ENCODE results near the gene KLF13. TPM values are rescaled to one million over a fixed set of nuclear protein-coding genes. Genes with fewer than 3 reads are reported as not detected.

KLF13 gene
- total RNA-seq, 1 experiment from 2014 or later = 43.1 TPM

DNA sequence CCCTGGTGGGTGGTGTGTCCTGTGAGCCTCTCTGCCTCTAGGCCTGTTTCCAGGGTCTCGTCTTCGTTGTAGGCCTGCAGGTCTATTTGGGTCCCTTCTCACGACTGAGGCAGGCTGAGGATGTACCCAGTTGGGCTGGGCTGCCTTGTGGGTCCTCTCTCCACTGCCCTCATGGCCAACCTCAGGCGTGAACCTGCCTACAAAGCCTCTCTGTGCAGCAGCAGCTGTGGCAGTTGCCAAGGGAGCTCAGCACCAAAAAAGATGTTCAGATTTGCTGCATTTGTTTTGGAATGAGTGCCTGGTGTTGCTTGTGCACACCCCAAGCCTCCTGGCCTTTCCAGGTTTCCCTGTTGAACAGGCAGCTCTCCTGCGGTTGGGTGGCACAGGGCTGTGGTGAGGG lies 13.4 kb downstream of the KLF13 start:
- in situ Hi-C loops (cut with HindIII; ENCODE audit: low pct_unique_long_range_greater_than_20kb, low sequenced_read_pairs) = no loop called here
- no peak for DNase-seq (ENCODE audit: low read depth)

GRCh38 chr15:31340592-31340991 lies 14.0 kb downstream of the KLF13 start:
- DNase-seq (ENCODE audit: low read depth) = no peak
- in situ Hi-C loops (cut with HindIII; ENCODE audit: low pct_unique_long_range_greater_than_20kb, low sequenced_read_pairs) = no loop called here

- in situ Hi-C loops (cut with HindIII; ENCODE audit: low pct_unique_long_range_greater_than_20kb, low sequenced_read_pairs) = no loop called here
- DNase-seq (ENCODE audit: low read depth) = no peak
Measured at GRCh38 chr15:31341071-31341470, 14.4 kb downstream of the KLF13 start.

DNA sequence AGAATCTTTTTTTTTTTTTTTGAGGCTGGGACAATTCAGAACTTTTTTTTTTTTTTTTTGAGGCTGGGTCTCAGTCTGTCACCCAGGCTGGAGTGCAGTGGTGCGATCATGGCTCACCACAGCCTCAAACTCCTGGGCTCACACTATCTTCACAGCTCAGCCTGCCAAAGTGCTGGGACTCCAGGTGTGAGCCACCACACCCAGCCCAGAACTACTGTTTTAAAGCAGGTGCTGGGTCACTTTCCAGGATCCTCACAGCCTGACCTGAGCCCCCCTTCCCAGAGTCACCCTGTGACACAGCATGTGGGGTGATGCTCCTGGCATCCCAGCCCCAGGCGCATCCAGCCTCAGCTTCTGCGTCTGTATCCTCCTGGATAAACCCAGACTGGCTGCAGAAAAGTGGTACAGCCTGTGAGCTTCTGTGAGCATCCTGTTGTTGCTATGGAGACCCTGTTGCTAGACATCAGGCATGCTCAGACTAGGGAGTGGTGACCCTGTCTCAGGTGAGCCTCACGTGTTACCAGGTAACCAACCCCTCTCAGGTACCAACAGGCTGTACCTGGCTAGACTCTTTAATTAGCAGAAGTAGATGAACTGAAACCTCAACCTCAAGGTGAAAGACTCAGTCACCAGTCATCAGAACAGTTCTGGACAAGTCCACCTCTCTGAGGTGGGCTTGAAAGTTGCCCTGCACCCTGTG lies 15.0 kb downstream of the KLF13 start:
- DNase-seq (ENCODE audit: low read depth) = no peak
- in situ Hi-C loops (cut with HindIII; ENCODE audit: low pct_unique_long_range_greater_than_20kb, low sequenced_read_pairs) = no loop called here

DNA sequence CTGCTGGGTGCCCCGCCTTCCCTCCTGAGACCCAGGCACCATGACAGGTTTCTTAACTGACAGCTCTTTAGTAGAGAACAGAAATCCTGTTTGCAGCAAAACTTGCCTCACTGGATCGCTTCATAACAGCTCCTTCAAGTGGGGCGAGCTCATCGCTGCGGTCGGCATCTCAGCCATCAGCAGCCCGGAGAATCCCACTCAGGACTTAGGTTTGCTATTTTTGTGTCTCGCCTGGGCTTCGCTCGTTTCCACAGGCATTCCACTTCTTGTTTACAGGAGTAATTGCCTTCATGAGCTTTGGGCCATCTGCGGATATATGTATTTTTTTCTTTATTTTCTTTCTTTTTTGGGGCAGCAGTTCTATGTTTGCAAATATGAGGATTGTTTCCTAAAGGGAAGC lies 15.7 kb downstream of the KLF13 start:
- in situ Hi-C loops (cut with HindIII; ENCODE audit: low pct_unique_long_range_greater_than_20kb, low sequenced_read_pairs) = no loop called here
- no peak for DNase-seq (ENCODE audit: low read depth)

- no peak for DNase-seq (ENCODE audit: low read depth)
- in situ Hi-C loops (cut with HindIII; ENCODE audit: low pct_unique_long_range_greater_than_20kb, low sequenced_read_pairs) = no loop called here
Measured at GRCh38 chr15:31342781-31343626, 16.4 kb downstream of the KLF13 start.

GRCh38 chr15:31343831-31344230 lies 17.2 kb downstream of the KLF13 start:
- DNase-seq (ENCODE audit: low read depth) = no peak
- in situ Hi-C loops (cut with HindIII; ENCODE audit: low pct_unique_long_range_greater_than_20kb, low sequenced_read_pairs) = no loop called here

GRCh38 chr15:31344266-31344665 lies 17.6 kb downstream of the KLF13 start:
- no peak for DNase-seq (ENCODE audit: low read depth)
- in situ Hi-C loops (cut with HindIII; ENCODE audit: low pct_unique_long_range_greater_than_20kb, low sequenced_read_pairs) = no loop called here

DNA sequence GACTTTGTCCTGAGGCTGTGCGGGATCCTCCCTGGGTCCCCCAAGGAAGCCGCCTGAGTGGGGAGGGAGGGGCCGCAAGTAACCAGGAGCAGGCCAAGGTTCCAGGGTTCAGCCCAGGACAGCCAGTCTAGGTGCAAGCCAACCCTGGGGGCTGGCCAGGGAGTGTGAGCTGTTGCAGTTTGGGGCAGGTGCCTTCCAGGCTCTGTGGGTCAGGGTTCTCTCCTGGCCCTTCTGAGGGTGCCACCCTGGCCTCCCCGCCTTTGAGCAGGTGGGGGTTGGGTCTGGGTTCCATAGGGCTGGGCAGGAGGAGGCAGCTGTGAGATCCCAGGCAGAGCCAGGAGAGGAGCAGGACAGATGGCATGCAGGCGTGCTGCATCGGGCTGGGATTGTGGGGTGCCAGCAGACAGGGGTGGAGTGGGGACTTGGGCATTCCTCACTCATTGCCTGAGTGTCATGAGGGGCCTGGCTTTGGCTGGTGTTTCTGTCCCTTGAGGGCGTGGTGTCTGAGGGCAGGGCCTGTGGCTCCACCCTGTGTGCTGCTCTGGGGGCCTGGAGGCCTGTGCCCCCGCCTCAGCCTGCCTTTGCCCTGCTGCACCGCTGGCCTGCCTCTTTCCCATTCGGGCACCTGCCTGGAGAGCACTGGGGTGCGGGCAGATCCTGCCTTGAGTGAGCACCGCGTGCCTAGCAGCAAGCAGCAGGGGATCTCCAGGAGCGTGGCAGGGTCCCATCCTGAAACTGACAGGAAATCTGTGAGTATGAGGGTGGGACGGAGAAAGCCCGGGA lies 18.4 kb downstream of the KLF13 start:
- no peak for DNase-seq (ENCODE audit: low read depth)
- in situ Hi-C loops (cut with HindIII; ENCODE audit: low pct_unique_long_range_greater_than_20kb, low sequenced_read_pairs) = no loop called here

DNA sequence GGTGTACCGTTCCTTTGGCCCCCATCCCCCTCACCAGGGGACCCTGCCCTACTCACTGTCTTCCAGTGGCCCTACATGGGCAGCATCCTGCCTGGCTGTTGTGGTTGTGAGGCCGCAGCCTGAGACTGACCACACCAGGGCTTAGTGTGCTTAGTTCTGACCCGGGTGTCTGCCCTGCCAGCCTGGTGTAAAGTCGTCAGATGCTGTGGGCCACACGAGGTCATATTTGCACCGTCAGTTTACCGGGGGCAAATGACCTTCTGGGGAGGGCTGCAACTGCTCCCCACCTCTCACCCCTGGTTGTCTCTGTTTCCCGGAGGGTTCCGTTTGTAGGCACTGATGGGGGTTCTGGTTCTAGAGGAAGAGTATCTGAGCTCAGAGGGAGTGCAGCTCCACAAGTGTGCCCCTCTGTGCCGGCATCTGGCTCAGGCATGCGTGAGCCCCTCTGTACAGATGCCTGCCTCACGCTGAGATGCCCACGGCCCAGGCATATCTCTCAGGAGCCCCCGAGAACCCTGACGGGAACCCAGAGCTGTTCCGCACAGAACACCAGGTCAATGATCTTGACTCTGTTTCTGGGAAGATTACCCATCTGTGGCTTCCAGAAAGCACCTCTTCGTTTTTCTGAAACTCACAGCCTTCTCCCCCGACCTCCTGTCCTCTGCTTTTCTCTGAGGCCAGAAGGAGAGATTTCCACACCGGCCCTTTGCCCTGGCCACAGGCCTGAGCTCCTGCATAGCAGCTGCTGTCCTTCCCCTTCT lies 19.2 kb downstream of the KLF13 start:
- in situ Hi-C loops (cut with HindIII; ENCODE audit: low pct_unique_long_range_greater_than_20kb, low sequenced_read_pairs) = no loop called here
- no peak for DNase-seq (ENCODE audit: low read depth)

GRCh38 chr15:31346367-31347066 lies 19.9 kb downstream of the KLF13 start:
- DNase-seq (ENCODE audit: low read depth) = no peak

GRCh38 chr15:31347067-31347975 lies 20.7 kb downstream of the KLF13 start:
- no peak for DNase-seq (ENCODE audit: low read depth)

More at GRCh38 chr15:31346367-31347066, 19.9 kb downstream of the KLF13 start:
- in situ Hi-C loops (cut with HindIII; ENCODE audit: low pct_unique_long_range_greater_than_20kb, low sequenced_read_pairs) = no loop called here

GRCh38 chr15:31347981-31348803 lies 21.6 kb downstream of the KLF13 start:
- in situ Hi-C loops (cut with HindIII; ENCODE audit: low pct_unique_long_range_greater_than_20kb, low sequenced_read_pairs) = no loop called here
- DNase-seq (ENCODE audit: low read depth) = no peak

More at GRCh38 chr15:31347067-31347975, 20.7 kb downstream of the KLF13 start:
- in situ Hi-C loops (cut with HindIII; ENCODE audit: low pct_unique_long_range_greater_than_20kb, low sequenced_read_pairs) = no loop called here

GRCh38 chr15:31349233-31350141 lies 22.9 kb downstream of the KLF13 start:
- in situ Hi-C loops (cut with HindIII; ENCODE audit: low pct_unique_long_range_greater_than_20kb, low sequenced_read_pairs) = no loop called here
- DNase-seq (ENCODE audit: low read depth) = no peak

GRCh38 chr15:31350771-31351170 lies 24.1 kb downstream of the KLF13 start:
- no peak for DNase-seq (ENCODE audit: low read depth)

More at GRCh38 chr15:31350771-31351170, 24.1 kb downstream of the KLF13 start:
- in situ Hi-C loops (cut with HindIII; ENCODE audit: low pct_unique_long_range_greater_than_20kb, low sequenced_read_pairs) = no loop called here
